HCT116 (cell line): Measurements from ENCODE around the gene RMND5A. TPM values are rescaled to one million over a fixed set of nuclear protein-coding genes. Genes with fewer than 3 reads are reported as not detected.

Experiments used
- ATAC-seq: fragments of 200-7000 bp; cut with Tn5 transposase; 2 replicates; pipeline ENCODE4 v1.9.1; 2020; ENCODE audit warnings: mild to moderate bottlenecking, moderate library complexity
- BruUV-seq: library from RNA; stranded (reverse); fragments of 400-500 nt; replicated peaks from 2 replicates; lab custom pipeline; 2021; lab: Mats Ljungman, UMichigan
- CTCF ChIA-PET: fragments of 300-600 bp; sonication (Branson Sonifier 250); formaldehyde crosslinking; loops from one replicate; lab custom pipeline; 2021; ENCODE audit warnings: antibody characterized with exemption; lab: Charles Lee
- POLR2A ChIA-PET: fragments of 300-600, 350-600 bp; sonication (Branson Sonifier 250); formaldehyde crosslinking; loops from one replicate; lab custom pipeline; 2021; ENCODE audit warnings: antibody characterized with exemption; lab: Charles Lee
- RAD21 ChIA-PET, 2 experiments: fragments of 300-600 bp; sonication (Branson Sonifier 250); formaldehyde crosslinking; loops; one replicate each; lab custom pipeline; 2023; ENCODE audit warnings: low total read pairs in 2 of 2; ENCODE audit not compliant: uncharacterized antibody in 2 of 2, unreplicated experiment in 2 of 2, low non-redundant PET in 1 of 2; lab: Charles Lee
- DNase-seq: peaks from one replicate; pipeline ENCODE4 v3.0.0-alpha.2; 2010; ENCODE audit warnings: low read depth, low spot score
- H2AFZ ChIP-seq: fragments of 200-600 bp; shearing (Covaris generic), sonication (generic); 2 replicates; pipeline ENCODE4 v1.6.1; 2017; ENCODE audit warnings: low read depth, mixed run types, mixed read lengths, antibody characterized with exemption, low read length; ENCODE audit not compliant: poor library complexity, severe bottlenecking
- H3K27ac ChIP-seq: 2 replicates; pipeline ENCODE4 v1.5.1; 2012; ENCODE audit warnings: low read depth, low read length
- H3K27me3 ChIP-seq: fragments of 200-600 bp; sonication (generic); 2 replicates; pipeline ENCODE4 v1.6.1; 2016; ENCODE audit warnings: mixed run types, low read length, mixed read lengths; ENCODE audit not compliant: insufficient read depth
- H3K36me3 ChIP-seq, 2 experiments: fragments of 200-500 bp in 1 of 2; fragments of 200-600 bp in 1 of 2; sonication (Bioruptor generic) in 1 of 2; sonication (generic) in 1 of 2; 2 replicates each; pipeline versions ENCODE4 v1.5.1 to v1.6.1; 2014 to 2016; ENCODE audit warnings: low read length in 2 of 2, inconsistent platforms in 1 of 2, mixed read lengths in 1 of 2, mixed run types in 1 of 2; ENCODE audit not compliant: insufficient read depth in 2 of 2, control insufficient read depth in 1 of 2
- H3K4me1 ChIP-seq, 2 experiments: fragments of 200-600 bp in 1 of 2; sonication (generic) in 1 of 2; 2 replicates each; pipeline versions ENCODE4 v1.5.1 to v1.6.1; 2012 to 2017; ENCODE audit warnings: low read length in 2 of 2, inconsistent platforms in 1 of 2, mild to moderate bottlenecking in 1 of 2, mixed read lengths in 1 of 2, mixed run types in 1 of 2, moderate library complexity in 1 of 2; ENCODE audit not compliant: insufficient read depth in 2 of 2, control insufficient read depth in 1 of 2
- H3K4me2 ChIP-seq: fragments of 200-600 bp; sonication (generic); 2 replicates; pipeline ENCODE4 v1.6.1; 2017; ENCODE audit warnings: mixed run types, low read length, mixed read lengths
- H3K4me3 ChIP-seq, 2 experiments: fragments of 200-600 bp in 1 of 2; sonication (generic) in 1 of 2; replicated peaks in 1 of 2; 2 replicates each; pipeline ENCODE4 v1.5.1; 2011 to 2016; ENCODE audit warnings: low read length in 2 of 2, control low read depth in 1 of 2, low read depth in 1 of 2, mild to moderate bottlenecking in 1 of 2, mixed read lengths in 1 of 2, mixed run types in 1 of 2
- H3K79me2 ChIP-seq: fragments of 200-600 bp; sonication (generic); 2 replicates; pipeline ENCODE4 v1.6.1; 2017; ENCODE audit warnings: mild to moderate bottlenecking, mixed run types, low read length, moderate library complexity, mixed read lengths; ENCODE audit not compliant: insufficient read depth
- H3K9ac ChIP-seq: fragments of 200-600 bp; sonication (generic); 2 replicates; pipeline ENCODE4 v1.6.1; 2016; ENCODE audit warnings: low read length, mixed read lengths
- H3K9me2 ChIP-seq: fragments of 200-600 bp; sonication (generic), shearing (Covaris generic); 2 replicates; pipeline ENCODE4 v1.6.1; 2017; ENCODE audit warnings: mixed run types, mild to moderate bottlenecking, moderate library complexity; ENCODE audit not compliant: insufficient read depth
- H3K9me3 ChIP-seq, 2 experiments: fragments of 200-500 bp in 1 of 2; fragments of 200-600 bp in 1 of 2; sonication (Bioruptor generic) in 1 of 2; sonication (generic) in 1 of 2; 2 replicates each; pipeline ENCODE4 v1.6.1; 2014 to 2017; ENCODE audit warnings: low read length in 2 of 2, mixed read lengths in 2 of 2, inconsistent platforms in 1 of 2, low read depth in 1 of 2, mild to moderate bottlenecking in 1 of 2, mixed run types in 1 of 2, moderate library complexity in 1 of 2; ENCODE audit not compliant: control insufficient read depth in 1 of 2, insufficient read depth in 1 of 2
- H4K20me1 ChIP-seq: fragments of 200-600 bp; sonication (generic), shearing (Covaris generic); 2 replicates; pipeline ENCODE4 v1.6.1; 2017; ENCODE audit warnings: mixed run types, mild to moderate bottlenecking, moderate library complexity; ENCODE audit not compliant: insufficient read depth
- CBX3 ChIP-seq: IDR thresholded peaks from 2 replicates; pipeline ENCODE4 v1.6.1; 2012; ENCODE audit warnings: low read depth
- CEBPB ChIP-seq: IDR thresholded peaks from 2 replicates; pipeline ENCODE4 v1.6.1; 2012; ENCODE audit warnings: low read depth
- EGR1 ChIP-seq: IDR thresholded peaks from 2 replicates; pipeline ENCODE4 v1.6.1; 2012; ENCODE audit warnings: low read depth
- ELF1 ChIP-seq: IDR thresholded peaks from 2 replicates; pipeline ENCODE4 v1.6.1; 2012; ENCODE audit warnings: low read depth, borderline replicate concordance
- JUND ChIP-seq: IDR thresholded peaks from 2 replicates; pipeline ENCODE4 v1.6.1; 2012
- POLR2AphosphoS5 ChIP-seq: IDR thresholded peaks from 2 replicates; pipeline ENCODE4 v1.6.1; 2011; ENCODE audit warnings: mild to moderate bottlenecking, low read depth, low read length, moderate library complexity
- RAD21 ChIP-seq: IDR thresholded peaks from 2 replicates; pipeline ENCODE4 v1.6.1; 2012; ENCODE audit warnings: low read depth, mild to moderate bottlenecking
- SP1 ChIP-seq: IDR thresholded peaks from 2 replicates; pipeline ENCODE4 v1.6.1; 2012; ENCODE audit warnings: low read depth
- SRF ChIP-seq: IDR thresholded peaks from 2 replicates; pipeline ENCODE4 v1.6.1; 2012; ENCODE audit warnings: low read depth
- TCF7L2 ChIP-seq: IDR thresholded peaks from 2 replicates; pipeline ENCODE4 v1.7.0; 2011; ENCODE audit warnings: borderline replicate concordance, inconsistent platforms; ENCODE audit not compliant: insufficient read depth, insufficient read length; ENCODE audit errors: extremely low read depth
- YY1 ChIP-seq: IDR thresholded peaks from 2 replicates; pipeline ENCODE4 v1.6.1; 2011; ENCODE audit warnings: low read length, low read depth, moderate library complexity, mild to moderate bottlenecking; ENCODE audit not compliant: insufficient replicate concordance; ENCODE audit errors: extremely low read depth
- ZFX ChIP-seq: fragments of 450-650 bp; IDR thresholded peaks from 2 replicates; pipeline ENCODE4 v1.6.1; 2017
- intact Hi-C: fragments of 100-400 bp; cut with micrococcal nuclease; formaldehyde crosslinking; loops from 2 replicates; pipeline ENCODE4 v1.10.0; 2022
- total RNA-seq: library from RNA; stranded (reverse); gene quantifications from one replicate; pipeline ENCODE4 v1.2.1, GENCODE V29; 2021; ENCODE audit not compliant: unreplicated experiment
- TF ChIP-seq, protein P1 (sequence below): IDR thresholded peaks from 2 replicates; pipeline ENCODE4 v1.6.1; 2011; ENCODE audit warnings: mild to moderate bottlenecking, low read length, moderate library complexity; ENCODE audit not compliant: insufficient replicate concordance; ENCODE audit errors: extremely low read depth
- TF ChIP-seq, protein P2 (sequence below): IDR thresholded peaks from 2 replicates; pipeline ENCODE4 v1.6.1; 2012
- TF ChIP-seq, protein P3 (sequence below): IDR thresholded peaks from 2 replicates; pipeline ENCODE4 v1.6.1; 2012
- TF ChIP-seq, protein P4 (sequence below): IDR thresholded peaks from 2 replicates; pipeline ENCODE4 v1.6.1; 2012; ENCODE audit warnings: low read depth
- TF ChIP-seq, protein P5 (sequence below), 3 experiments: fragments of 200-600 bp in 1 of 3; sonication (generic) in 1 of 3; IDR thresholded peaks in 2 of 3; conservative IDR thresholded peaks in 1 of 3; 2 replicates each; pipeline ENCODE4 v1.5.1; 2012 to 2017; ENCODE audit warnings: low read depth in 2 of 3, low read length in 2 of 3, antibody characterized with exemption in 1 of 3, borderline replicate concordance in 1 of 3, control low read depth in 1 of 3, mild to moderate bottlenecking in 1 of 3, mixed read lengths in 1 of 3, mixed run types in 1 of 3, moderate library complexity in 1 of 3; ENCODE audit not compliant: insufficient read depth in 1 of 3

The RMND5A gene
- total RNA-seq, 1 experiment from 2014 or later: 32.4 TPM

DNA sequence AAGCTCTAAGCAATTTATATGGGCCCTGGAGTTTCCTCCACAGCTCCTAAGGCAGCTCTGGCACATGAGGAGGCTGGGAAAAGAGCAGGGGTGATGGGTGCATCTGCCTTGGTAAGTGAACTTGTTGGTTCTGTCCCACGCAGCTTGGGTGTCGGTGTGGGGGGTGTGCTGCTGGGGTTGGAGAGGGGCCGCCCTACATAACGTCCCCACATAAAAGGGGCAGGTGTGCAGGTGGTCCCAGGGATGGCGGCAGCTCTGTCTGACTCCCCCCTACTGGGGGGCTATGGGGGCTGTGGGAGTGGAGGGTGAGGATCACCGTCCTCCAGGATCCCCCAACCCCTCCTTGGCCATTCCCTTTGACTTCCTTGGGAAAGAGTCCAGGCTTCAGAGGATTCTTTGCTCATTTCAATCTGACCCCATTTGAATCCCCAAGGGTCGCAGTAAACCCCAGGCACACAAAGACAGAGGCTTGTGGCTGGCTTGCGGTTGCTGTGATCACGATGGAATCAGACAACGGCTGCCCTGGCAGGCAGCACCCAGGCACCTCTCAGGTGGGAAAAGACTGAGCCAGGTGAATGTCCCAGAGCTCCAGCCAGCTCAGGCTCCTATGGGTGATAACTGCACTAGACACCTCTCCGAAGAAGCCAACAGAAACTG is 105.1 kb downstream of the RMND5A start:
- Histone ChIP-seq H3K79me2 (no peaks in the 10 kb centered on the region), H3K4me2 (no peak overlapping the region), H3K4me3 (no peak overlapping the region), H4K20me1 (no peaks in the 10 kb centered on the region), H3K27ac (no peak overlapping the region), H3K36me3 (no peaks in the 10 kb centered on the region), H3K27me3 (no peaks in the 10 kb centered on the region), H2AFZ (no peak overlapping the region), H3K9ac (no peak overlapping the region), H3K9me2 (no peaks in the 10 kb centered on the region), H3K4me1 (no peaks in the 10 kb centered on the region), H3K9me3 (no peaks in the 10 kb centered on the region)
- BruUV-seq: no TSS peak
- ChIA-PET RAD21 (no interaction called here), CTCF (no interaction called here), POLR2A (no interaction called here)
- no peak for ATAC-seq
- intact Hi-C loops: no loop called here
- no peak for TF ChIP-seq SP1
- TF ChIP-seq TCF7L2: no peak
- TF ChIP-seq RAD21: no peak
- TF ChIP-seq, protein P1, sequence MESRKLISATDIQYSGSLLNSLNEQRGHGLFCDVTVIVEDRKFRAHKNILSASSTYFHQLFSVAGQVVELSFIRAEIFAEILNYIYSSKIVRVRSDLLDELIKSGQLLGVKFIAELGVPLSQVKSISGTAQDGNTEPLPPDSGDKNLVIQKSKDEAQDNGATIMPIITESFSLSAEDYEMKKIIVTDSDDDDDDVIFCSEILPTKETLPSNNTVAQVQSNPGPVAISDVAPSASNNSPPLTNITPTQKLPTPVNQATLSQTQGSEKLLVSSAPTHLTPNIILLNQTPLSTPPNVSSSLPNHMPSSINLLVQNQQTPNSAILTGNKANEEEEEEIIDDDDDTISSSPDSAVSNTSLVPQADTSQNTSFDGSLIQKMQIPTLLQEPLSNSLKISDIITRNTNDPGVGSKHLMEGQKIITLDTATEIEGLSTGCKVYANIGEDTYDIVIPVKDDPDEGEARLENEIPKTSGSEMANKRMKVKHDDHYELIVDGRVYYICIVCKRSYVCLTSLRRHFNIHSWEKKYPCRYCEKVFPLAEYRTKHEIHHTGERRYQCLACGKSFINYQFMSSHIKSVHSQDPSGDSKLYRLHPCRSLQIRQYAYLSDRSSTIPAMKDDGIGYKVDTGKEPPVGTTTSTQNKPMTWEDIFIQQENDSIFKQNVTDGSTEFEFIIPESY: no peak
- TF ChIP-seq YY1: no peak
- no peak for TF ChIP-seq CBX3
- no peak for TF ChIP-seq ELF1
- TF ChIP-seq SRF: no peak
- TF ChIP-seq CEBPB: no peak
- TF ChIP-seq POLR2AphosphoS5: no peak
- TF ChIP-seq, protein P2, sequence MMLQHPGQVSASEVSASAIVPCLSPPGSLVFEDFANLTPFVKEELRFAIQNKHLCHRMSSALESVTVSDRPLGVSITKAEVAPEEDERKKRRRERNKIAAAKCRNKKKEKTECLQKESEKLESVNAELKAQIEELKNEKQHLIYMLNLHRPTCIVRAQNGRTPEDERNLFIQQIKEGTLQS: no peak
- TF ChIP-seq, protein P3, sequence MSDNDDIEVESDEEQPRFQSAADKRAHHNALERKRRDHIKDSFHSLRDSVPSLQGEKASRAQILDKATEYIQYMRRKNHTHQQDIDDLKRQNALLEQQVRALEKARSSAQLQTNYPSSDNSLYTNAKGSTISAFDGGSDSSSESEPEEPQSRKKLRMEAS: no peak
- TF ChIP-seq EGR1: no peak
- TF ChIP-seq, protein P4, sequence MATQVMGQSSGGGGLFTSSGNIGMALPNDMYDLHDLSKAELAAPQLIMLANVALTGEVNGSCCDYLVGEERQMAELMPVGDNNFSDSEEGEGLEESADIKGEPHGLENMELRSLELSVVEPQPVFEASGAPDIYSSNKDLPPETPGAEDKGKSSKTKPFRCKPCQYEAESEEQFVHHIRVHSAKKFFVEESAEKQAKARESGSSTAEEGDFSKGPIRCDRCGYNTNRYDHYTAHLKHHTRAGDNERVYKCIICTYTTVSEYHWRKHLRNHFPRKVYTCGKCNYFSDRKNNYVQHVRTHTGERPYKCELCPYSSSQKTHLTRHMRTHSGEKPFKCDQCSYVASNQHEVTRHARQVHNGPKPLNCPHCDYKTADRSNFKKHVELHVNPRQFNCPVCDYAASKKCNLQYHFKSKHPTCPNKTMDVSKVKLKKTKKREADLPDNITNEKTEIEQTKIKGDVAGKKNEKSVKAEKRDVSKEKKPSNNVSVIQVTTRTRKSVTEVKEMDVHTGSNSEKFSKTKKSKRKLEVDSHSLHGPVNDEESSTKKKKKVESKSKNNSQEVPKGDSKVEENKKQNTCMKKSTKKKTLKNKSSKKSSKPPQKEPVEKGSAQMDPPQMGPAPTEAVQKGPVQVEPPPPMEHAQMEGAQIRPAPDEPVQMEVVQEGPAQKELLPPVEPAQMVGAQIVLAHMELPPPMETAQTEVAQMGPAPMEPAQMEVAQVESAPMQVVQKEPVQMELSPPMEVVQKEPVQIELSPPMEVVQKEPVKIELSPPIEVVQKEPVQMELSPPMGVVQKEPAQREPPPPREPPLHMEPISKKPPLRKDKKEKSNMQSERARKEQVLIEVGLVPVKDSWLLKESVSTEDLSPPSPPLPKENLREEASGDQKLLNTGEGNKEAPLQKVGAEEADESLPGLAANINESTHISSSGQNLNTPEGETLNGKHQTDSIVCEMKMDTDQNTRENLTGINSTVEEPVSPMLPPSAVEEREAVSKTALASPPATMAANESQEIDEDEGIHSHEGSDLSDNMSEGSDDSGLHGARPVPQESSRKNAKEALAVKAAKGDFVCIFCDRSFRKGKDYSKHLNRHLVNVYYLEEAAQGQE: no peak
- TF ChIP-seq, protein P5, sequence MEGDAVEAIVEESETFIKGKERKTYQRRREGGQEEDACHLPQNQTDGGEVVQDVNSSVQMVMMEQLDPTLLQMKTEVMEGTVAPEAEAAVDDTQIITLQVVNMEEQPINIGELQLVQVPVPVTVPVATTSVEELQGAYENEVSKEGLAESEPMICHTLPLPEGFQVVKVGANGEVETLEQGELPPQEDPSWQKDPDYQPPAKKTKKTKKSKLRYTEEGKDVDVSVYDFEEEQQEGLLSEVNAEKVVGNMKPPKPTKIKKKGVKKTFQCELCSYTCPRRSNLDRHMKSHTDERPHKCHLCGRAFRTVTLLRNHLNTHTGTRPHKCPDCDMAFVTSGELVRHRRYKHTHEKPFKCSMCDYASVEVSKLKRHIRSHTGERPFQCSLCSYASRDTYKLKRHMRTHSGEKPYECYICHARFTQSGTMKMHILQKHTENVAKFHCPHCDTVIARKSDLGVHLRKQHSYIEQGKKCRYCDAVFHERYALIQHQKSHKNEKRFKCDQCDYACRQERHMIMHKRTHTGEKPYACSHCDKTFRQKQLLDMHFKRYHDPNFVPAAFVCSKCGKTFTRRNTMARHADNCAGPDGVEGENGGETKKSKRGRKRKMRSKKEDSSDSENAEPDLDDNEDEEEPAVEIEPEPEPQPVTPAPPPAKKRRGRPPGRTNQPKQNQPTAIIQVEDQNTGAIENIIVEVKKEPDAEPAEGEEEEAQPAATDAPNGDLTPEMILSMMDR (IDR thresholded peaks at IDR 0.05 in 2 of 3, conservative IDR thresholded peaks at IDR 0.05 in 1 of 3; ENCODE audit: borderline replicate concordance in 1 of 3, insufficient read depth in 1 of 3, low read depth in 2 of 3, low read length in 2 of 3): no peak
- no peak for TF ChIP-seq ZFX
- TF ChIP-seq JUND: no peak
- no peak for DNase-seq
